Epithelial cell of alveolus of lung (primary cell): Measurements from ENCODE around the gene COX7A1. TPM values are rescaled to one million over a fixed set of nuclear protein-coding genes. Genes with fewer than 3 reads are reported as not detected.

Source experiments
- total RNA-seq: library from RNA; depleted of rRNA; stranded (reverse); fragments of >200 nt; gene quantifications from 2 replicates; pipeline ENCODE4 v1.2.1, GENCODE V29; 2015

The COX7A1 gene
- total RNA-seq = 14.1 and 22.6 TPM in 2 replicates

DNA sequence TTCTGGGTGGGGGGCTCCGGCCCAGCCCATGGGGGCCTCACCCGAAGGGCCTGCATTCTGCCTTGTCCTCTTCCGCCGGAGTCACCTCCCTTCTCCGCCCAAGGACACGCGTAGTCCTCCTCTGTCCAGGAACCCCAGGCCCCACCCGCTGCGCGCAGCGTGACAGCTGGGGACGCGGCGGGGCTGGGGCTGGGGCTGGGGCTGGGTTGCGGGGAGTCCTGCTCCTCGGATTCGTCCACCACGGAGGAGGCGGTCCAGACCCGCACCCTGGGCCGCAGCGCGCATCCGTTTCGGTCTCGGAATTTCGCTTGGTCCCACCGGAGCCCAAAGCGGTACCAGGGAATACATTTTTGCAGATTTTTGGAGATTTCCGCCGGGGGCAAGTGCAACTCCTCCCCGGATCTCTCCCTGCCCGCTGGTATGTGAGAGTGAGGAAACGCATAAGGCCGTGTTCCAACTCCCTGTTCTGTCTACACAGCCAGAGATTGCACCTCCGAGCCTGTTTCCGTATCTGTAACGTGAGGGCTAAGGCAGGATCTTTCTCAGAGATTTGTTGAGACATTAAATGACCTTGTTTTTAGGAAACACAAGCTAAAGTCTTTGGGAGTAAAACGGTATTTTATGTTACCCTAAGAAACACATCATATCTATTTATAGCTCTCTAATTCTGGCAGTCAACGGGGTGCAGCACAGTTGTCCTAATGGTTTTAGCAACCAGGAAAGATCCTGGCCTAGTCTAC lies at the start of gene COX7A1:
COX7A1 (minus strand) TSS at position 96 of the 740 bp plus-strand sequence; CDS start at position 56, 40 bp downstream.

DNA sequence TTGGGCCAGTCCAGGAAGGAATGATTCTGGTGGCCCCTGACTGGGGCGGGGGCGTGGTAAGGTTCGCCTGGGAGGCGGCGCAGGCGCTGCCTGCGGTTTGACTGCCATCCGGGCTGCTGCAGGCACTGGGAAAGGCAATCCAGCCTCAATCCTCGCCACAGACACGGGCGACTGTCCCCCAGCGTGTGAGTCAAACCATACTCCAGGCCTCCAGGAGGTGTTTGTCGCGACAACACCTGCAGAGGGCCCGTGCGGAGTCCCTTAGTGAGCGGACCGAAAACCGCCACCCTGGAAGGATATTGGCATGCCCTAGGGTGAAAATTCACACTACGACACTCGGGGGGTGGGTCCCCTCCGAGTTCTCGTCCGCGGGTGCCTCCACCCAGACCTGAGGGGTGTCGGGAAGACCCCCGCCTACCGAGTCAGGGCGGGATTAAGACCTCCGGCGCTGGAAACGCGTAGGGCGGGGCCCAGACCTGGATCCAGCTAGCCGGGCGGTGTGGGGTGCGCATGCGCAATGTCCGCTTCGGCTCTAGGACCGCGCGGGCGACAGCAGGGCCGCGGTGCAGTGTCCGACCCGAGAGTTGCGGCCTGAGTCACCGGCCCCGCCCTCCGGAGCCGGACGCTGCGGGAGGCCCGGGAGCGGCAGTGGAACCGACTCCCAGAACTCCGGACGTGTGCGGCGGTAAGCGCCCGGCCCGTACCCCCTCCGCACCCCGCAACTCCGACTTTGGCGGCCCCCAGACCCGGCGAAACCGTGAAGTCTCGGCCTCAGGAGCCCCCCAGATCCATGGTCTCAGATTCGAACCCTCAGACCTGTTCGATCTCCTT lies 12.6 kb downstream of the COX7A1 start, which contains the start of gene CAPNS1:
CAPNS1 (plus strand) TSS at position 594 of the 831 bp plus-strand sequence. CDS start 946 bp downstream, outside the sequence.

GRCh38 chr19:36115453-36116343 lies 36.5 kb downstream of the COX7A1 start, which contains the start of gene TBCB:
TBCB (plus strand) TSS chr19:36115468; CDS start chr19:36115561, 93 bp downstream.

DNA sequence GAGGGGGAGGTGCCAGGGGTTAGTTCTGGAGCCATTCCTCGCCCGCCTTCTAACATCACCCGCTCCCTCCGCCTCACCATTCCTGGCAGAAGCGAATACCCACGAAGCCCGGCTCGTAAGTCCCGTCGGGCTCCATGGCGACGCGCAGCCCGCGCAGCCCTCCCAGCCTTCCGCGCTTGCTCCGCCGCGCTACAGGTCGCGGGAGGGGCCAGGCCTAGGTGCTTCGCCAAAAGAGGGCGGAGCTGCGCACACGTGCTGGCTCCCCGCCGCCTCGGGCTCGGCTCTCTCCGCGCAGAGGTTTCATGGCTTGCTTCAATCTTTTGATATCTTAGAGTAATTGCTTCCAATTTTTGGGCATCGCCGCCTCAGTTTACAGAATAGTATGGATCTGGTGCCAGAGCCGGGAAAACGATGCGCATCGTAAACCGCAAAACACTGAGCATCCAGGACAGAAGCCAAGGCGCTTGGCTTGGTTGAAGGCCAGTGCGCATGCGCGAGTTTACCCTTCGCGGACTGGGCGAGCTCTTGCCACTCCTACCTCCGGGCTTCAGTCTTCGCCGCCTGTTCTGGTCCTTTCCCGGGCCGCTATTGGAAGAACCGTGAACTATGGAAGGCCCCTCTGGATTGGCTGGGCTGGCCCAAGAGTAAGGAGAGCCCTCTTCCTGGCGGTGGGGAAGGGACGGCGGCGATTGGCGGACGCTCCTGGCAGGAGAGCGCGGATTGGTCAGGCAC lies 37.4 kb downstream of the COX7A1 start, which contains the start of gene POLR2I:
POLR2I (minus strand) TSS at position 155 of the 732 bp plus-strand sequence; CDS start at position 136, 19 bp downstream.

GRCh38 chr19:36110487-36111199 lies 41.6 kb downstream of the COX7A1 start, which contains the start of gene OVOL3:
OVOL3 (plus strand) TSS chr19:36111143; CDS start chr19:36111203, 60 bp downstream.

Other genes with a start within 250 kb of the COX7A1 start
- gene HCST, start 249.9 kb downstream of the COX7A1 start, total RNA-seq = not detected in 2 replicates
- gene TYROBP, start 244.2 kb downstream of the COX7A1 start, total RNA-seq = not detected in 2 replicates
- gene LRFN3, start 216.1 kb downstream of the COX7A1 start, total RNA-seq = 8.5 and 13.9 TPM in 2 replicates
- gene SDHAF1, start 157.3 kb downstream of the COX7A1 start, total RNA-seq = 35.6 and 42.5 TPM in 2 replicates
- gene SYNE4, start 143.6 kb downstream of the COX7A1 start, total RNA-seq = 0.08 and 1.2 TPM in 2 replicates
- 38.8 and 39.5 TPM in 2 replicates for gene ALKBH6, start 138.2 kb downstream of the COX7A1 start, total RNA-seq
- 14.1 and 36.4 TPM in 2 replicates for gene CLIP3, start 119.6 kb downstream of the COX7A1 start, total RNA-seq
- 5.3 and 7.9 TPM in 2 replicates for gene THAP8, start 98.2 kb downstream of the COX7A1 start, total RNA-seq
- 1.0 and 5.0 TPM in 2 replicates for gene WDR62, start 97.5 kb downstream of the COX7A1 start, total RNA-seq
- gene OVOL3, start 41.3 kb downstream of the COX7A1 start, total RNA-seq = not detected in 2 replicates
- 20.4 and 69.3 TPM in 2 replicates for gene POLR2I, start 37.6 kb downstream of the COX7A1 start, total RNA-seq
- 137 and 315 TPM in 2 replicates for gene TBCB, start 37.0 kb downstream of the COX7A1 start, total RNA-seq
- 155 and 343 TPM in 2 replicates for gene CAPNS1, start 12.4 kb downstream of the COX7A1 start, total RNA-seq
- gene ZNF565, start 62.2 kb upstream of the COX7A1 start, total RNA-seq = 1.4 and 3.1 TPM in 2 replicates
- gene ZNF146, start 62.7 kb upstream of the COX7A1 start, total RNA-seq = 65.7 and 108 TPM in 2 replicates
- gene ZFP14, start 226.8 kb upstream of the COX7A1 start, total RNA-seq = 0.78 and 3.2 TPM in 2 replicates